WERI-Rb-1 (cell line): Measurements from ENCODE around the gene METTL24.

Source experiments
- DNase-seq: peaks from one replicate; pipeline ENCODE4 v3.0.0-alpha.2; 2020
- H3K27ac ChIP-seq: fragments of 250-450 bp; sonication (Bioruptor Pico); 2 replicates; pipeline ENCODE4 v1.5.1; 2020; ENCODE audit warnings: mild to moderate bottlenecking, moderate library complexity
- H3K27me3 ChIP-seq: fragments of 250-450 bp; sonication (Bioruptor Pico); 2 replicates; pipeline ENCODE4 v1.5.1; 2021; ENCODE audit warnings: mild to moderate bottlenecking, low read depth, moderate library complexity; ENCODE audit not compliant: insufficient read depth, severe bottlenecking
- H3K36me3 ChIP-seq: fragments of 250-450 bp; sonication (Bioruptor Pico); 2 replicates; pipeline ENCODE4 v1.5.1; 2020; ENCODE audit warnings: mild to moderate bottlenecking, moderate library complexity
- H3K4me3 ChIP-seq: 2 replicates; pipeline ENCODE4 v1.5.1; 2011; ENCODE audit warnings: low read depth, mild to moderate bottlenecking, control low read depth, low read length
- H3K9me3 ChIP-seq: fragments of 250-450 bp; sonication (Bioruptor Pico); 2 replicates; pipeline ENCODE4 v1.5.1; 2021; ENCODE audit warnings: mild to moderate bottlenecking, moderate library complexity; ENCODE audit not compliant: severe bottlenecking
- CTCF ChIP-seq: IDR thresholded peaks from 2 replicates; pipeline ENCODE4 v1.5.1; 2011; ENCODE audit warnings: low read depth, mild to moderate bottlenecking, control low read depth, inconsistent platforms, low read length

METTL24 gene

GRCh38 chr6:110217266-110217665 lies 140.9 kb downstream of the METTL24 start:
- H3K27me3 ChIP-seq, result no peaks in the 10 kb centered on the region
- no peak overlapping the region for H3K27ac ChIP-seq
- H3K9me3 ChIP-seq, result no peaks in the 10 kb centered on the region
- no peak for DNase-seq
- peaks cover 56% of the 10 kb centered on the region for H3K36me3 ChIP-seq
- no peak overlapping the region for H3K4me3 ChIP-seq
- no peak for TF ChIP-seq CTCF

GRCh38 chr6:110216140-110216539 lies 142.0 kb downstream of the METTL24 start:
- no peak for DNase-seq
- Histone ChIP-seq H3K4me3 (no peak overlapping the region), H3K9me3 (no peaks in the 10 kb centered on the region), H3K27me3 (no peaks in the 10 kb centered on the region), H3K36me3 (peaks cover 61% of the 10 kb centered on the region), H3K27ac (no peak overlapping the region)
- TF ChIP-seq CTCF, result no peak

GRCh38 chr6:110214338-110214737 lies 143.8 kb downstream of the METTL24 start:
- H3K36me3 ChIP-seq, result peaks cover 51% of the 10 kb centered on the region
- H3K27ac ChIP-seq, result no peak overlapping the region
- DNase-seq, result no peak
- no peaks in the 10 kb centered on the region for H3K27me3 ChIP-seq
- TF ChIP-seq CTCF, result no peak
- H3K9me3 ChIP-seq, result no peaks in the 10 kb centered on the region
- no peak overlapping the region for H3K4me3 ChIP-seq

GRCh38 chr6:110211753-110212152 lies 146.4 kb downstream of the METTL24 start:
- TF ChIP-seq CTCF, result no peak
- H3K36me3 ChIP-seq, result peaks cover 36% of the 10 kb centered on the region
- no peak overlapping the region for H3K4me3 ChIP-seq
- H3K27me3 ChIP-seq, result no peaks in the 10 kb centered on the region
- DNase-seq, result no peak
- no peaks in the 10 kb centered on the region for H3K9me3 ChIP-seq
- H3K27ac ChIP-seq, result no peak overlapping the region

- no peaks in the 10 kb centered on the region for H3K27me3 ChIP-seq
- H3K36me3 ChIP-seq, result peaks cover 15% of the 10 kb centered on the region
- no peaks in the 10 kb centered on the region for H3K9me3 ChIP-seq
- no peak overlapping the region for H3K4me3 ChIP-seq
- no peak for TF ChIP-seq CTCF
- no peak for DNase-seq
- H3K27ac ChIP-seq, result no peak overlapping the region
Observed at GRCh38 chr6:110207652-110208051, 150.5 kb downstream of the METTL24 start.

GRCh38 chr6:110201151-110201884 lies 156.8 kb downstream of the METTL24 start:
- TF ChIP-seq CTCF, result no peak
- H3K4me3 ChIP-seq, result no peak overlapping the region
- no peak overlapping the region for H3K27ac ChIP-seq
- H3K9me3 ChIP-seq, result no peaks in the 10 kb centered on the region
- H3K36me3 ChIP-seq, result no peaks in the 10 kb centered on the region
- DNase-seq, result no peak
- H3K27me3 ChIP-seq, result no peaks in the 10 kb centered on the region
